Activated CD4-positive, alpha-beta memory T cell treated with anti-CD3 and anti-CD28 coated beads for 36 hours (primary cell): ENCODE results near the gene ZNF616. TPM values are rescaled to one million over a fixed set of nuclear protein-coding genes. Genes with fewer than 3 reads are reported as not detected.
A peak's percentile ranks its signal among the peaks of the same experiment; 100 is the strongest.

Source experiments
- CTCF ChIA-PET: fragments of 350-600 bp; sonication (Branson Sonifier 250); formaldehyde crosslinking; loops from one replicate; lab custom pipeline; 2021; ENCODE audit warnings: antibody characterized with exemption, inconsistent platforms; lab: Charles Lee
- POLR2A ChIA-PET: fragments of 350-600 bp; sonication (Branson Sonifier 250); formaldehyde crosslinking; loops from one replicate; lab custom pipeline; 2021; ENCODE audit warnings: antibody characterized with exemption; lab: Charles Lee
- DNase-seq: peaks from one replicate; pipeline ENCODE4 v3.0.0-alpha.2; 2020
- H3K27ac Mint-ChIP-seq: one replicate; pipeline ENCODE4 v1.8.0; 2021; ENCODE audit warnings: mixed read lengths
- H3K27me3 Mint-ChIP-seq: one replicate; pipeline ENCODE4 v1.8.0; 2021; ENCODE audit warnings: mixed read lengths
- H3K36me3 Mint-ChIP-seq: one replicate; pipeline ENCODE4 v1.8.0; 2021; ENCODE audit warnings: mixed read lengths
- H3K4me1 Mint-ChIP-seq: one replicate; pipeline ENCODE4 v1.8.0; 2021; ENCODE audit warnings: low read depth, mixed read lengths
- H3K4me3 Mint-ChIP-seq: one replicate; pipeline ENCODE4 v1.8.0; 2021; ENCODE audit warnings: mild to moderate bottlenecking, mixed read lengths
- H3K9me3 Mint-ChIP-seq: one replicate; pipeline ENCODE4 v1.8.0; 2021; ENCODE audit warnings: mixed read lengths
- intact Hi-C: fragments of 100-400 bp; cut with micrococcal nuclease; formaldehyde crosslinking; loops from one replicate; pipeline ENCODE4 v1.15.1; 2023
- total RNA-seq, 2 experiments: library from RNA; stranded (reverse); gene quantifications; one replicate each; pipeline ENCODE4 v1.2.3, GENCODE V29; 2021

Gene ZNF616
- 10 to 100 TPM; 10.5 to 11.6 TPM for total RNA-seq

GRCh38 chr19:52139252-52140031 lies at the start of gene ZNF616:
Gene ZNF616, minus strand, starts transcription at chr19:52139938. Its CDS starts 9,426 bp downstream, at chr19:52130512.
- Mint-ChIP-seq H3K4me1 (peaks cover 22% of the 10 kb centered on the region), H3K36me3 (peaks cover 18% of the 10 kb centered on the region), H3K27me3 (no peaks in the 10 kb centered on the region), H3K4me3 (peak within 1 kb of the TSS; percentile 92), H3K9me3 (peaks cover 20% of the 10 kb centered on the region), H3K27ac (peak within 1 kb of the TSS; percentile 95)
- CTCF ChIA-PET = interaction anchor here (0.6 to 2.7 kb wide), 9 partner anchors 9 to 102 kb away, joined by 3 to 21 read pairs (median 3); partner anchors contain the start of gene ZNF836
- POLR2A ChIA-PET = interaction anchor here (1.1 kb wide), 1 partner anchor 131 kb away, joined by 3 read pairs; the partner anchor contains the start of gene ZNF615
- intact Hi-C loops = loop anchor here (1.0 kb wide), 6 partner anchors 32 to 388 kb away; partner anchors contain the start of genes ZNF766, ZNF808, ZNF836 and ZNF841
- peak; percentile 99 for DNase-seq

GRCh38 chr19:52188822-52189734 lies 49.3 kb upstream of the ZNF616 start:
- Mint-ChIP-seq H3K9me3 (no peaks in the 10 kb centered on the region), H3K4me1 (peaks cover 33% of the 10 kb centered on the region), H3K27ac (peak overlapping the region; percentile 99), H3K36me3 (peaks cover 20% of the 10 kb centered on the region), H3K27me3 (no peaks in the 10 kb centered on the region), H3K4me3 (peak overlapping the region; percentile 96)
- ChIA-PET CTCF (interaction anchor here (0.7 to 1.3 kb wide), 3 partner anchors 39 to 51 kb away, joined by 3 to 6 read pairs (median 4); no protein-coding TSS in a partner anchor), POLR2A (interaction anchor here (0.5 to 1.9 kb wide), 6 partner anchors 8 to 38 kb away, joined by 3 to 10 read pairs (median 5); partner anchors contain the start of gene ZNF836)
- no peak for DNase-seq
- intact Hi-C loops = loop anchor here (1.0 to 5.0 kb wide), 7 partner anchors 18 to 1928 kb away; partner anchors contain the start of genes PRPF31, TFPT, ZNF766 and ZNF808

- ChIA-PET CTCF (interaction anchor here (1.1 kb wide), 1 partner anchor 50 kb away, joined by 4 read pairs; no protein-coding TSS in a partner anchor), POLR2A (no interaction called here)
- Mint-ChIP-seq H3K4me3 (no peak overlapping the region), H3K4me1 (peaks cover 21% of the 10 kb centered on the region), H3K9me3 (no peaks in the 10 kb centered on the region), H3K27me3 (no peaks in the 10 kb centered on the region), H3K36me3 (peaks cover 12% of the 10 kb centered on the region), H3K27ac (no peak overlapping the region)
- DNase-seq = no peak
- intact Hi-C loops = loop anchor here (5.0 kb wide), 2 partner anchors 340 to 1930 kb away; partner anchors contain the start of genes PRPF31, TFPT and ZNF808
These were observed 47.7 kb upstream of the ZNF616 start for GRCh38 chr19:52187407-52187806.

GRCh38 chr19:52176574-52176973 lies 36.8 kb upstream of the ZNF616 start:
- Mint-ChIP-seq H3K27me3 (no peaks in the 10 kb centered on the region), H3K36me3 (no peaks in the 10 kb centered on the region), H3K27ac (no peak overlapping the region), H3K9me3 (peaks cover 2% of the 10 kb centered on the region), H3K4me3 (no peak overlapping the region), H3K4me1 (peaks cover 10% of the 10 kb centered on the region)
- ChIA-PET POLR2A (no interaction called here), CTCF (no interaction called here)
- DNase-seq = no peak
- intact Hi-C loops = no loop called here

- Mint-ChIP-seq H3K27ac (peak overlapping the region; percentile 86), H3K9me3 (peaks cover 2% of the 10 kb centered on the region), H3K4me1 (peaks cover 23% of the 10 kb centered on the region), H3K27me3 (no peaks in the 10 kb centered on the region), H3K4me3 (peak overlapping the region; percentile 99), H3K36me3 (peaks cover 23% of the 10 kb centered on the region)
- intact Hi-C loops = no loop called here
- ChIA-PET POLR2A (interaction anchor here (1.9 kb wide), 1 partner anchor 17 kb away, joined by 10 read pairs; the partner anchor contains the start of gene PPP2R1A), CTCF (interaction anchor here (1.1 kb wide), 1 partner anchor 34 kb away, joined by 3 read pairs; no protein-coding TSS in a partner anchor)
- no peak for DNase-seq
These were observed 32.6 kb upstream of the ZNF616 start for GRCh38 chr19:52172347-52172746.

- peak; percentile 95 for DNase-seq
- intact Hi-C loops = loop anchor here (1.0 kb wide), 2 partner anchors 18 to 32 kb away; partner anchors contain the start of gene ZNF616
- ChIA-PET POLR2A (interaction anchor here (1.9 kb wide), 1 partner anchor 18 kb away, joined by 10 read pairs; the partner anchor contains the start of gene PPP2R1A), CTCF (interaction anchor here (0.7 to 1.1 kb wide), 2 partner anchors 33 to 95 kb away, joined by 3 read pairs; no protein-coding TSS in a partner anchor)
- peak within 1 kb of the TSS; percentile 86 for H3K27ac Mint-ChIP-seq
- peaks cover 2% of the 10 kb centered on the region for H3K9me3 Mint-ChIP-seq
- peaks cover 27% of the 10 kb centered on the region for H3K36me3 Mint-ChIP-seq
- H3K27me3 Mint-ChIP-seq = no peaks in the 10 kb centered on the region
- H3K4me1 Mint-ChIP-seq = peaks cover 23% of the 10 kb centered on the region
- peak within 1 kb of the TSS; percentile 99 for H3K4me3 Mint-ChIP-seq
These were observed 31.8 kb upstream of the ZNF616 start, which contains the start of gene ZNF836 for GRCh38 chr19:52171321-52172169. Gene ZNF836, minus strand, starts transcription at chr19:52171621. Its CDS starts 3,549 bp downstream, at chr19:52168072.

- no peaks in the 10 kb centered on the region for H3K27me3 Mint-ChIP-seq
- POLR2A ChIA-PET = interaction anchor here (1.9 kb wide), 1 partner anchor 19 kb away, joined by 10 read pairs; the partner anchor contains the start of gene PPP2R1A
- peak; percentile 19 for DNase-seq
- peak overlapping the region; percentile 99 for H3K4me3 Mint-ChIP-seq
- peak overlapping the region; percentile 86 for H3K27ac Mint-ChIP-seq
- peaks cover 27% of the 10 kb centered on the region for H3K36me3 Mint-ChIP-seq
- CTCF ChIA-PET = no interaction called here
- peaks cover 2% of the 10 kb centered on the region for H3K9me3 Mint-ChIP-seq
- intact Hi-C loops = loop anchor here (1.0 kb wide), 2 partner anchors 18 to 32 kb away; partner anchors contain the start of gene ZNF616
- peaks cover 23% of the 10 kb centered on the region for H3K4me1 Mint-ChIP-seq
These were observed 31.2 kb upstream of the ZNF616 start for GRCh38 chr19:52170863-52171320.

- peak; percentile 13 for DNase-seq
- peak overlapping the region; percentile 99 for H3K4me3 Mint-ChIP-seq
- intact Hi-C loops = no loop called here
- peaks cover 23% of the 10 kb centered on the region for H3K4me1 Mint-ChIP-seq
- ChIA-PET CTCF (no interaction called here), POLR2A (no interaction called here)
- peaks cover 4% of the 10 kb centered on the region for H3K9me3 Mint-ChIP-seq
- peaks cover 32% of the 10 kb centered on the region for H3K36me3 Mint-ChIP-seq
- H3K27me3 Mint-ChIP-seq = no peaks in the 10 kb centered on the region
- H3K27ac Mint-ChIP-seq = peak overlapping the region; percentile 86
These were observed 30.6 kb upstream of the ZNF616 start for GRCh38 chr19:52170304-52170703.

- Mint-ChIP-seq H3K4me1 (no peaks in the 10 kb centered on the region), H3K36me3 (peaks cover 74% of the 10 kb centered on the region), H3K4me3 (no peak overlapping the region), H3K27me3 (no peaks in the 10 kb centered on the region), H3K27ac (no peak overlapping the region), H3K9me3 (peaks cover 84% of the 10 kb centered on the region)
- intact Hi-C loops = no loop called here
- no peak for DNase-seq
- POLR2A ChIA-PET = no interaction called here
- CTCF ChIA-PET = no interaction called here
These were observed 16.0 kb upstream of the ZNF616 start for GRCh38 chr19:52155596-52156359.

GRCh38 chr19:52148256-52148655 lies 8.5 kb upstream of the ZNF616 start:
- no peaks in the 10 kb centered on the region for H3K27me3 Mint-ChIP-seq
- ChIA-PET POLR2A (no interaction called here), CTCF (no interaction called here)
- peaks cover 57% of the 10 kb centered on the region for H3K9me3 Mint-ChIP-seq
- no peak for DNase-seq
- peaks cover 17% of the 10 kb centered on the region for H3K36me3 Mint-ChIP-seq
- intact Hi-C loops = no loop called here
- H3K4me1 Mint-ChIP-seq = no peaks in the 10 kb centered on the region
- H3K27ac Mint-ChIP-seq = no peak overlapping the region
- no peak overlapping the region for H3K4me3 Mint-ChIP-seq
